ENCODE data around the gene CELSR2. TPM values are rescaled to one million over a fixed set of nuclear protein-coding genes. Genes with fewer than 3 reads are reported as not detected.

Gene CELSR2
- polyA plus RNA-seq, 4 donors: 29.0 to 38.3 (median 34.0) TPM

GRCh38 chr1:109251277-109252166, 2.2 kb downstream of the CELSR2 start:
- no peak for DNase-seq (ENCODE audit: low read depth in 4 of 4, low spot score in 3 of 4)

- no peak for DNase-seq (ENCODE audit: low read depth in 4 of 4, low spot score in 3 of 4)
Observed at GRCh38 chr1:109252167-109252892, 3.0 kb downstream of the CELSR2 start.

GRCh38 chr1:109252893-109253802, 3.8 kb downstream of the CELSR2 start:
- DNase-seq (ENCODE audit: low read depth in 4 of 4, low spot score in 3 of 4): no peak

- no peak for DNase-seq (ENCODE audit: low read depth in 4 of 4, low spot score in 3 of 4)
Observed at GRCh38 chr1:109253803-109254620, 4.7 kb downstream of the CELSR2 start.

- no peak for DNase-seq (ENCODE audit: low read depth in 4 of 4, low spot score in 3 of 4)
Observed at GRCh38 chr1:109254621-109255096, 5.3 kb downstream of the CELSR2 start.

- DNase-seq (ENCODE audit: low read depth in 4 of 4, low spot score in 3 of 4): no peak
Observed at GRCh38 chr1:109255097-109255651, 5.8 kb downstream of the CELSR2 start.

GRCh38 chr1:109255678-109256077, 6.3 kb downstream of the CELSR2 start:
- DNase-seq (ENCODE audit: low read depth in 4 of 4, low spot score in 3 of 4): no peak

GRCh38 chr1:109256085-109256484, 6.7 kb downstream of the CELSR2 start:
- DNase-seq (ENCODE audit: low read depth in 4 of 4, low spot score in 3 of 4): no peak

GRCh38 chr1:109256971-109257681, 7.8 kb downstream of the CELSR2 start:
- DNase-seq (ENCODE audit: low read depth in 4 of 4, low spot score in 3 of 4): no peak

- DNase-seq (ENCODE audit: low read depth in 4 of 4, low spot score in 3 of 4): no peak
Observed at GRCh38 chr1:109257682-109258421, 8.5 kb downstream of the CELSR2 start.

GRCh38 chr1:109258481-109259466, 9.4 kb downstream of the CELSR2 start:
- no peak for DNase-seq (ENCODE audit: low read depth in 4 of 4, low spot score in 3 of 4)

GRCh38 chr1:109259674-109260557, 10.6 kb downstream of the CELSR2 start:
- no peak for DNase-seq (ENCODE audit: low read depth in 4 of 4, low spot score in 3 of 4)

- no peak for DNase-seq (ENCODE audit: low read depth in 4 of 4, low spot score in 3 of 4)
Observed at GRCh38 chr1:109261006-109261405, 11.7 kb downstream of the CELSR2 start.

GRCh38 chr1:109261578-109261977, 12.2 kb downstream of the CELSR2 start:
- DNase-seq (ENCODE audit: low read depth in 4 of 4, low spot score in 3 of 4): no peak

- DNase-seq (ENCODE audit: low read depth in 4 of 4, low spot score in 3 of 4): no peak
Observed at GRCh38 chr1:109262231-109263055, 13.1 kb downstream of the CELSR2 start.
